CD4-positive, alpha-beta T cell treated with Interleukin-12 subunit alpha and Interleukin-12 subunit beta, for 1 hour (primary cell): ENCODE results near the gene KCNE2.
"Not testable (repeated sequence)": the region's sequence is repeated elsewhere in the genome, so short reads cannot be mapped to it uniquely, and the experiment has no call there.

Experiments
- DNase-seq: peaks from one replicate; pipeline ENCODE4 v3.0.0-alpha.2; 2020

Gene KCNE2

GRCh38 chr21:34354836-34355235, 9.0 kb upstream of the KCNE2 start:
- no peak for DNase-seq

GRCh38 chr21:34355570-34355969, 8.2 kb upstream of the KCNE2 start:
- DNase-seq = no peak

- DNase-seq = no peak
Measured at GRCh38 chr21:34357889-34358288, 5.9 kb upstream of the KCNE2 start.

- DNase-seq = no peak
Measured at GRCh38 chr21:34358866-34359265, 4.9 kb upstream of the KCNE2 start.

- no peak for DNase-seq
Measured at GRCh38 chr21:34360488-34361241, 3.1 kb upstream of the KCNE2 start.

GRCh38 chr21:34362136-34362444, 1.7 kb upstream of the KCNE2 start:
- DNase-seq = no peak

GRCh38 chr21:34362670-34363069, 1.1 kb upstream of the KCNE2 start:
- DNase-seq = no peak

- DNase-seq = no peak
Measured at GRCh38 chr21:34364921-34365320, 1.1 kb downstream of the KCNE2 start.

GRCh38 chr21:34365809-34366208, 2.0 kb downstream of the KCNE2 start:
- no peak for DNase-seq

- DNase-seq = peak; percentile 47
Measured at GRCh38 chr21:34367320-34367935, 3.6 kb downstream of the KCNE2 start.

GRCh38 chr21:34369741-34370140, 5.9 kb downstream of the KCNE2 start:
- DNase-seq = no peak

GRCh38 chr21:34372321-34372720, 8.5 kb downstream of the KCNE2 start:
- no peak for DNase-seq

GRCh38 chr21:34374462-34374861, 10.7 kb downstream of the KCNE2 start:
- DNase-seq = not testable (repeated sequence)

GRCh38 chr21:34374940-34375618, 11.3 kb downstream of the KCNE2 start, which contains the start of gene SMIM11:
Gene SMIM11, plus strand, starts transcription at chr21:34375507. Its CDS starts 3,998 bp downstream, at chr21:34379505.
- not testable (repeated sequence) for DNase-seq

- DNase-seq = not testable (repeated sequence)
Measured at GRCh38 chr21:34375619-34375972, 11.8 kb downstream of the KCNE2 start.

- DNase-seq = not testable (repeated sequence)
Measured at GRCh38 chr21:34383138-34383537, 19.3 kb downstream of the KCNE2 start.

- DNase-seq = not testable (repeated sequence)
Measured at GRCh38 chr21:34383724-34384415, 20.1 kb downstream of the KCNE2 start.

GRCh38 chr21:34400522-34400921, 36.7 kb downstream of the KCNE2 start:
- not testable (repeated sequence) for DNase-seq

- DNase-seq = not testable (repeated sequence)
Measured at GRCh38 chr21:34404742-34405141, 40.9 kb downstream of the KCNE2 start.

GRCh38 chr21:34405686-34406085, 41.9 kb downstream of the KCNE2 start:
- not testable (repeated sequence) for DNase-seq

- DNase-seq = not testable (repeated sequence)
Measured at GRCh38 chr21:34406102-34406501, 42.3 kb downstream of the KCNE2 start.

GRCh38 chr21:34406676-34407075, 42.9 kb downstream of the KCNE2 start:
- not testable (repeated sequence) for DNase-seq

- not testable (repeated sequence) for DNase-seq
Measured at GRCh38 chr21:34407294-34407693, 43.5 kb downstream of the KCNE2 start.
